ENCODE results near the gene FOXO6. TPM values are rescaled to one million over a fixed set of nuclear protein-coding genes. Genes with fewer than 3 reads are reported as not detected.

The FOXO6 gene
- total RNA-seq, 1 experiment from 2014 or later = 0.18 TPM

GRCh38 chr1:41389009-41389408 lies 27.8 kb downstream of the FOXO6 start:
- no peak for DNase-seq (ENCODE audit: low read depth, low spot score)
- in situ Hi-C loops (cut with HindIII; ENCODE audit: low pct_unique_long_range_greater_than_20kb, low sequenced_read_pairs) = no loop called here

GRCh38 chr1:41390166-41390565 lies 28.9 kb downstream of the FOXO6 start:
- no peak for DNase-seq (ENCODE audit: low read depth, low spot score)
- in situ Hi-C loops (cut with HindIII; ENCODE audit: low pct_unique_long_range_greater_than_20kb, low sequenced_read_pairs) = no loop called here

- no peak for DNase-seq (ENCODE audit: low read depth, low spot score)
- in situ Hi-C loops (cut with HindIII; ENCODE audit: low pct_unique_long_range_greater_than_20kb, low sequenced_read_pairs) = no loop called here
These were observed 29.3 kb downstream of the FOXO6 start for GRCh38 chr1:41390573-41390972.

- in situ Hi-C loops (cut with HindIII; ENCODE audit: low pct_unique_long_range_greater_than_20kb, low sequenced_read_pairs) = no loop called here
- no peak for DNase-seq (ENCODE audit: low read depth, low spot score)
These were observed 30.7 kb downstream of the FOXO6 start for GRCh38 chr1:41391834-41392527.

- in situ Hi-C loops (cut with HindIII; ENCODE audit: low pct_unique_long_range_greater_than_20kb, low sequenced_read_pairs) = no loop called here
These were observed 31.3 kb downstream of the FOXO6 start for GRCh38 chr1:41392528-41392924.

GRCh38 chr1:41393716-41394368 lies 32.6 kb downstream of the FOXO6 start:
- DNase-seq (ENCODE audit: low read depth, low spot score) = no peak
- in situ Hi-C loops (cut with HindIII; ENCODE audit: low pct_unique_long_range_greater_than_20kb, low sequenced_read_pairs) = no loop called here

More at GRCh38 chr1:41392528-41392924, 31.3 kb downstream of the FOXO6 start:
- DNase-seq (ENCODE audit: low read depth, low spot score) = no peak

- in situ Hi-C loops (cut with HindIII; ENCODE audit: low pct_unique_long_range_greater_than_20kb, low sequenced_read_pairs) = no loop called here
- no peak for DNase-seq (ENCODE audit: low read depth, low spot score)
These were observed 33.1 kb downstream of the FOXO6 start for GRCh38 chr1:41394369-41394744.

- in situ Hi-C loops (cut with HindIII; ENCODE audit: low pct_unique_long_range_greater_than_20kb, low sequenced_read_pairs) = no loop called here
- DNase-seq (ENCODE audit: low read depth, low spot score) = no peak
These were observed 34.0 kb downstream of the FOXO6 start for GRCh38 chr1:41394959-41395956.

GRCh38 chr1:41396084-41396483 lies 34.9 kb downstream of the FOXO6 start:
- DNase-seq (ENCODE audit: low read depth, low spot score) = no peak
- in situ Hi-C loops (cut with HindIII; ENCODE audit: low pct_unique_long_range_greater_than_20kb, low sequenced_read_pairs) = no loop called here

GRCh38 chr1:41397020-41397419 lies 35.8 kb downstream of the FOXO6 start:
- in situ Hi-C loops (cut with HindIII; ENCODE audit: low pct_unique_long_range_greater_than_20kb, low sequenced_read_pairs) = no loop called here
- no peak for DNase-seq (ENCODE audit: low read depth, low spot score)

GRCh38 chr1:41397753-41398330 lies 36.6 kb downstream of the FOXO6 start:
- in situ Hi-C loops (cut with HindIII; ENCODE audit: low pct_unique_long_range_greater_than_20kb, low sequenced_read_pairs) = no loop called here
- no peak for DNase-seq (ENCODE audit: low read depth, low spot score)

- in situ Hi-C loops (cut with HindIII; ENCODE audit: low pct_unique_long_range_greater_than_20kb, low sequenced_read_pairs) = no loop called here
- no peak for DNase-seq (ENCODE audit: low read depth, low spot score)
These were observed 38.0 kb downstream of the FOXO6 start for GRCh38 chr1:41399145-41399795.

GRCh38 chr1:41400225-41400624 lies 39.0 kb downstream of the FOXO6 start:
- DNase-seq (ENCODE audit: low read depth, low spot score) = no peak
- in situ Hi-C loops (cut with HindIII; ENCODE audit: low pct_unique_long_range_greater_than_20kb, low sequenced_read_pairs) = no loop called here

- DNase-seq (ENCODE audit: low read depth, low spot score) = peak; percentile 13
- in situ Hi-C loops (cut with HindIII; ENCODE audit: low pct_unique_long_range_greater_than_20kb, low sequenced_read_pairs) = no loop called here
These were observed 40.7 kb downstream of the FOXO6 start for GRCh38 chr1:41401899-41402298.

GRCh38 chr1:41404308-41404761 lies 43.1 kb downstream of the FOXO6 start:
- in situ Hi-C loops (cut with HindIII; ENCODE audit: low pct_unique_long_range_greater_than_20kb, low sequenced_read_pairs) = no loop called here
- DNase-seq (ENCODE audit: low read depth, low spot score) = peak; percentile 7

GRCh38 chr1:41407664-41408252 lies 46.5 kb downstream of the FOXO6 start:
- in situ Hi-C loops (cut with HindIII; ENCODE audit: low pct_unique_long_range_greater_than_20kb, low sequenced_read_pairs) = no loop called here
- DNase-seq (ENCODE audit: low read depth, low spot score) = no peak

GRCh38 chr1:41408691-41409090 lies 47.5 kb downstream of the FOXO6 start:
- in situ Hi-C loops (cut with HindIII; ENCODE audit: low pct_unique_long_range_greater_than_20kb, low sequenced_read_pairs) = no loop called here
- no peak for DNase-seq (ENCODE audit: low read depth, low spot score)
